ENCODE measurements around the gene LRRC2.

Gene LRRC2

DNA sequence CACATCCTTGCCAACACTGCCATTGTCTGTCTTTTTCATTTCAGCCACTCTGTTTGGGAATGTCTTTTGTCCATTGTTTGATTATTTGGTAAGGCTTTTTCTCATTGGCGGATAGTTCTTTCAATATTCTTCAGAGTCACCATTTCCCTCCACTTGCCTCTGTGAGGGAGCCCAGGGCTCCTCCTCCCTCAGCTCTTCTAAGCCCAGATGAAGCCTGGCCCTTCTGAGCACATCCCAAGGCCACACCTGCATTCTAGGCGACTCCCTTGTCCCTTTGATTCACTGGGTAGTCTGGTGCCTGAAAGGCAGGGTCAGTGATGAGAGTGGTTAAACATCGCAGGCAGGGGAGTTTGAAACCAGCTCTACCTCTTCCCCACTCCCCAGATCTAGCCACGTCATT is 89.0 kb downstream of the LRRC2 start:
- no peak overlapping the region for H3K4me2 ChIP-seq (ENCODE audit: low read length)
- H3K36me3 ChIP-seq (replicated peaks; ENCODE audit: low read depth, low read length): no peaks in the 10 kb centered on the region
- no peaks in the 10 kb centered on the region for H4K20me1 ChIP-seq (ENCODE audit: insufficient read depth, low read length)
- no peaks in the 10 kb centered on the region; the same call in 1 of the 2 replicates for H3K4me1 ChIP-seq (ENCODE audit: low read length)
- H3K79me2 ChIP-seq (ENCODE audit: low read length): no peaks in the 10 kb centered on the region
- TF ChIP-seq, protein P1, sequence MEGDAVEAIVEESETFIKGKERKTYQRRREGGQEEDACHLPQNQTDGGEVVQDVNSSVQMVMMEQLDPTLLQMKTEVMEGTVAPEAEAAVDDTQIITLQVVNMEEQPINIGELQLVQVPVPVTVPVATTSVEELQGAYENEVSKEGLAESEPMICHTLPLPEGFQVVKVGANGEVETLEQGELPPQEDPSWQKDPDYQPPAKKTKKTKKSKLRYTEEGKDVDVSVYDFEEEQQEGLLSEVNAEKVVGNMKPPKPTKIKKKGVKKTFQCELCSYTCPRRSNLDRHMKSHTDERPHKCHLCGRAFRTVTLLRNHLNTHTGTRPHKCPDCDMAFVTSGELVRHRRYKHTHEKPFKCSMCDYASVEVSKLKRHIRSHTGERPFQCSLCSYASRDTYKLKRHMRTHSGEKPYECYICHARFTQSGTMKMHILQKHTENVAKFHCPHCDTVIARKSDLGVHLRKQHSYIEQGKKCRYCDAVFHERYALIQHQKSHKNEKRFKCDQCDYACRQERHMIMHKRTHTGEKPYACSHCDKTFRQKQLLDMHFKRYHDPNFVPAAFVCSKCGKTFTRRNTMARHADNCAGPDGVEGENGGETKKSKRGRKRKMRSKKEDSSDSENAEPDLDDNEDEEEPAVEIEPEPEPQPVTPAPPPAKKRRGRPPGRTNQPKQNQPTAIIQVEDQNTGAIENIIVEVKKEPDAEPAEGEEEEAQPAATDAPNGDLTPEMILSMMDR (IDR thresholded peaks at IDR 0.05; ENCODE audit: low read depth, low read length): no peak
- no peak for TF ChIP-seq EZH2phosphoT487 (IDR thresholded peaks at IDR 0.05; ENCODE audit: low read depth)
- H3K9me3 ChIP-seq (ENCODE audit: insufficient read depth, low read length): no peaks in the 10 kb centered on the region
- H3K4me3 ChIP-seq (ENCODE audit: low read length): no peak overlapping the region
- H2AFZ ChIP-seq (ENCODE audit: low read depth, low read length): no peak overlapping the region
- H3K27me3 ChIP-seq (ENCODE audit: low read depth, low read length): peaks cover 78% of the 10 kb centered on the region
- no peak overlapping the region for H3K27ac ChIP-seq (ENCODE audit: low read length)
- no peak overlapping the region for H3K9ac ChIP-seq (ENCODE audit: low read length)

DNA sequence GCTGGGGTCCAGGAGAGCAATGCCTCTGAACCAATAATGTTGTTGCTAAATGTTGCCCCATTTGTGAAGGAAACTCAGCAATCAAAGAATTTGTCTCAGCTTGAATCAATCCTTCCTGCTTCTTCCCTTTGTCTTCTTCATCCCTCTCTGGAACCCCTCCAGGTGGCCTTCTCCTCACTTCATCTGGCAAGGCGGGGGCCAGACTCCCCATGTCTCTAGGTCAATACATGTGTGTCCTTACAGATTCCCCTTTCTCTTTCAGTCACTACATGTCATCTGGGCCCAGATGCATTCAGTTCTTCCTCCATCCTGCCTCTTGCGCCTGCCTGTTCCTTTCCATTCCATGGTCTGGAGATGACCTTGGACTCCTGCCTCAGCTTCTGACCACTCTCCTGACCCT is 93.4 kb downstream of the LRRC2 start:
- Histone ChIP-seq H3K9ac (ENCODE audit: low read length) (no peak overlapping the region), H3K79me2 (ENCODE audit: low read length) (no peaks in the 10 kb centered on the region), H3K4me2 (ENCODE audit: low read length) (no peak overlapping the region), H3K27ac (ENCODE audit: low read length) (no peak overlapping the region), H4K20me1 (ENCODE audit: insufficient read depth, low read length) (no peaks in the 10 kb centered on the region), H3K4me1 (ENCODE audit: low read length) (no peaks in the 10 kb centered on the region), H2AFZ (ENCODE audit: low read depth, low read length) (no peak overlapping the region), H3K27me3 (ENCODE audit: low read depth, low read length) (peaks cover 61% of the 10 kb centered on the region), H3K4me3 (ENCODE audit: low read length) (no peak overlapping the region), H3K36me3 (replicated peaks; ENCODE audit: low read depth, low read length) (no peaks in the 10 kb centered on the region), H3K9me3 (ENCODE audit: insufficient read depth, low read length) (no peaks in the 10 kb centered on the region)
- no peak for TF ChIP-seq EZH2phosphoT487 (IDR thresholded peaks at IDR 0.05; ENCODE audit: low read depth)
- TF ChIP-seq, protein P1 (IDR thresholded peaks at IDR 0.05; ENCODE audit: low read depth, low read length): no peak

DNA sequence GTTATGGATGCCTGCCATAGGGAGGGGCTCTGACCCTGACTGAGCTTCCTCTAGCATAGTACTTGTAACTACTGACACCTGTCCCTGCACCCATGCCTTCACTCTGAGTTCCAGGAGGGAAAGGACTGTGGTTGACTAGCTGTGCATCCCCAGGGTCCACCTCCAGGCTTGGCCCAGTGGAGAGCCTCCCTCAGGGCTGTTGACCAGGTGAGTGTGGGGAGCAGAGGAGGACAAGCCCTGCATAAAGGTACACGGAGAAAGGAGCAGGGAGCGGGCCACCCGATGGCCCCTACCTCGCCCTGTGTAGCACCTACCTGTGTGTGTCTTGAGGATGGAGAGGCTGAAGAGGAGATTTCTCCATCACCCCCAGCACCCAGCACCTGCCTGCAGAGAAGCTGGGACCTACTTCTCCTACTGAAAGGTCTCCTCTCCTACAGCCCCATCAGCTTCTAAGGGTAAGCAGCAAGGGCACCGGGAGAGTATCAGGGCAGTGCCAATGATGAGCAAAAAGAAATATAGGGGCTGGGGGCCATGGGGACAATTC is 94.7 kb downstream of the LRRC2 start:
- Histone ChIP-seq H3K27me3 (ENCODE audit: low read depth, low read length) (peaks cover 49% of the 10 kb centered on the region), H3K79me2 (ENCODE audit: low read length) (no peaks in the 10 kb centered on the region), H2AFZ (ENCODE audit: low read depth, low read length) (no peak overlapping the region), H3K4me3 (ENCODE audit: low read length) (no peak overlapping the region), H3K27ac (ENCODE audit: low read length) (no peak overlapping the region), H3K4me2 (ENCODE audit: low read length) (no peak overlapping the region), H3K36me3 (replicated peaks; ENCODE audit: low read depth, low read length) (no peaks in the 10 kb centered on the region), H3K9me3 (ENCODE audit: insufficient read depth, low read length) (no peaks in the 10 kb centered on the region), H3K9ac (ENCODE audit: low read length) (no peak overlapping the region), H3K4me1 (ENCODE audit: low read length) (no peaks in the 10 kb centered on the region), H4K20me1 (ENCODE audit: insufficient read depth, low read length) (no peaks in the 10 kb centered on the region)
- no peak for TF ChIP-seq EZH2phosphoT487 (IDR thresholded peaks at IDR 0.05; ENCODE audit: low read depth)
- TF ChIP-seq, protein P1 (IDR thresholded peaks at IDR 0.05; ENCODE audit: low read depth, low read length): no peak

DNA sequence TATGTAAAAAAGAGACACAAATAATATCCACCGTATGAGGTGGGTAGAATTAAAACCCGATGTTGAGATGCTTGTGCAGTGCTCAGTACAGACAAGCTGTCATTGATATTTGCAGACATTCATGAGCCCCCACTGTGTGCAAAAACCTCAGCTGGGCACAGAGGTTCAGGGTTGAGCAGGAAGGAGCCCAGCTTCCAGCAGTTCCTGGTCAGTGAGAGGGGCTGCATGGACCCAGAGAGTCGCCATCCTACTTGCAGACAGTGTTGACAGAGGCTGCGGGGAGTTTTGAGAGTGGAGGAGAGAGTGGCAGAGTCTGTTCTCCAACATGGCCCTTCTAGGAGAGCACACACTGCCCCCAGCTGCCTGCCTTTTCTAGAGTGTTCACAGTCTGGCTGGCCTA is 95.3 kb downstream of the LRRC2 start:
- Histone ChIP-seq H3K27me3 (ENCODE audit: low read depth, low read length) (peaks cover 47% of the 10 kb centered on the region), H3K4me3 (ENCODE audit: low read length) (no peak overlapping the region), H2AFZ (ENCODE audit: low read depth, low read length) (no peak overlapping the region), H3K4me2 (ENCODE audit: low read length) (no peak overlapping the region), H4K20me1 (ENCODE audit: insufficient read depth, low read length) (no peaks in the 10 kb centered on the region), H3K9me3 (ENCODE audit: insufficient read depth, low read length) (no peaks in the 10 kb centered on the region), H3K36me3 (replicated peaks; ENCODE audit: low read depth, low read length) (no peaks in the 10 kb centered on the region), H3K4me1 (ENCODE audit: low read length) (no peaks in the 10 kb centered on the region), H3K27ac (ENCODE audit: low read length) (no peak overlapping the region), H3K9ac (ENCODE audit: low read length) (no peak overlapping the region), H3K79me2 (ENCODE audit: low read length) (no peaks in the 10 kb centered on the region)
- no peak for TF ChIP-seq EZH2phosphoT487 (IDR thresholded peaks at IDR 0.05; ENCODE audit: low read depth)
- TF ChIP-seq, protein P1 (IDR thresholded peaks at IDR 0.05; ENCODE audit: low read depth, low read length): no peak

Measured in OCI-LY3 (cell line).